ENCODE results near the gene ANKRD1. TPM values are rescaled to one million over a fixed set of nuclear protein-coding genes. Genes with fewer than 3 reads are reported as not detected.
A peak's percentile ranks its signal among the peaks of the same experiment; 100 is the strongest.

ANKRD1 gene
- total RNA-seq, 1 experiment from 2014 or later, result 0.11 TPM

GRCh38 chr10:90911133-90912051 is 9.5 kb downstream of the ANKRD1 start:
- H2AK5ac ChIP-seq (ENCODE audit: insufficient read length, low read length), result no peak overlapping the region
- H3K79me2 ChIP-seq (ENCODE audit: insufficient read depth, low read length), result no peaks in the 10 kb centered on the region
- peaks cover 0 to 6% (median 0%) of the 10 kb centered on the region in 3 experiments; a peak in 3 of 7 replicates for H3K36me3 Mint-ChIP-seq (ENCODE audit: insufficient read depth in 1 of 3, low read depth in 3 of 3)
- H3K9me3 ChIP-seq (ENCODE audit: control insufficient read depth, low read depth, low read length), result no peaks in the 10 kb centered on the region
- no peak overlapping the region for H3K4me3 Mint-ChIP-seq
- H3K27me3 ChIP-seq (ENCODE audit: insufficient read depth, low read length), result peaks cover 20% of the 10 kb centered on the region; the same call in 1 of the 2 replicates
- H4K91ac ChIP-seq (ENCODE audit: insufficient read length, low read depth, low read length), result no peak overlapping the region
- no peaks in the 10 kb centered on the region for H3K79me1 ChIP-seq (ENCODE audit: insufficient read depth, low read depth, low read length, poor library complexity, severe bottlenecking)
- peak; percentile 67 for DNase-seq
- no peak overlapping the region for H2BK120ac ChIP-seq (ENCODE audit: low read depth, low read length, poor library complexity, severe bottlenecking)
- peaks cover 63% of the 10 kb centered on the region for H3K27me3 Mint-ChIP-seq (ENCODE audit: low read depth)
- H2AFZ ChIP-seq (ENCODE audit: low read length), result no peak overlapping the region
- H3K27ac ChIP-seq (ENCODE audit: insufficient read length, low read depth, low read length), result no peak overlapping the region
- no peak overlapping the region for H3K4ac ChIP-seq (ENCODE audit: low read depth, low read length)
- no peak overlapping the region for H3T11ph ChIP-seq (ENCODE audit: low read length)
- H3K23ac ChIP-seq (ENCODE audit: insufficient read length, low read depth, low read length), result no peak overlapping the region
- H4K8ac ChIP-seq (replicated peaks; ENCODE audit: insufficient read length, low read depth, low read length), result no peak overlapping the region
- H3K56ac ChIP-seq (ENCODE audit: insufficient read length, low read depth, low read length), result no peak overlapping the region
- H4K20me1 ChIP-seq (ENCODE audit: control insufficient read depth, insufficient read depth, insufficient read length), result no peaks in the 10 kb centered on the region
- no peak overlapping the region for H3K18ac ChIP-seq (ENCODE audit: insufficient read length, low read depth, low read length)
- no peak overlapping the region for H3K4me2 ChIP-seq (ENCODE audit: insufficient read depth, insufficient read length, low read length)
- TF ChIP-seq, protein P1, sequence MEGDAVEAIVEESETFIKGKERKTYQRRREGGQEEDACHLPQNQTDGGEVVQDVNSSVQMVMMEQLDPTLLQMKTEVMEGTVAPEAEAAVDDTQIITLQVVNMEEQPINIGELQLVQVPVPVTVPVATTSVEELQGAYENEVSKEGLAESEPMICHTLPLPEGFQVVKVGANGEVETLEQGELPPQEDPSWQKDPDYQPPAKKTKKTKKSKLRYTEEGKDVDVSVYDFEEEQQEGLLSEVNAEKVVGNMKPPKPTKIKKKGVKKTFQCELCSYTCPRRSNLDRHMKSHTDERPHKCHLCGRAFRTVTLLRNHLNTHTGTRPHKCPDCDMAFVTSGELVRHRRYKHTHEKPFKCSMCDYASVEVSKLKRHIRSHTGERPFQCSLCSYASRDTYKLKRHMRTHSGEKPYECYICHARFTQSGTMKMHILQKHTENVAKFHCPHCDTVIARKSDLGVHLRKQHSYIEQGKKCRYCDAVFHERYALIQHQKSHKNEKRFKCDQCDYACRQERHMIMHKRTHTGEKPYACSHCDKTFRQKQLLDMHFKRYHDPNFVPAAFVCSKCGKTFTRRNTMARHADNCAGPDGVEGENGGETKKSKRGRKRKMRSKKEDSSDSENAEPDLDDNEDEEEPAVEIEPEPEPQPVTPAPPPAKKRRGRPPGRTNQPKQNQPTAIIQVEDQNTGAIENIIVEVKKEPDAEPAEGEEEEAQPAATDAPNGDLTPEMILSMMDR (conservative IDR thresholded peaks at IDR 0.05), result peak; percentile 89
- no peak overlapping the region for H2BK20ac ChIP-seq (ENCODE audit: low read depth, low read length, poor library complexity, severe bottlenecking)
- no peaks in the 10 kb centered on the region for H3K23me2 ChIP-seq (ENCODE audit: insufficient read length, low read depth, low read length, poor library complexity, severe bottlenecking)
- no peak overlapping the region for H3K9ac ChIP-seq (ENCODE audit: extremely low read depth, insufficient read length, low read length)
- H3K4me1 ChIP-seq (ENCODE audit: insufficient read depth, low read length), result no peaks in the 10 kb centered on the region
- peaks cover 11 to 16% of the 10 kb centered on the region in 2 experiments for H3K4me1 Mint-ChIP-seq
- no peak overlapping the region for H4K5ac ChIP-seq (ENCODE audit: insufficient read length, low read depth, low read length)
- H2BK15ac ChIP-seq (ENCODE audit: low read depth, low read length), result no peak overlapping the region
- no CpG with 5 or more reads among the region's 12 CpGs for WGBS (ENCODE audit: extremely low coverage, insufficient read length, low lambda C conversion rate)
- no peak overlapping the region for H3K27ac Mint-ChIP-seq
- no peak overlapping the region for H2BK12ac ChIP-seq (ENCODE audit: insufficient read length, low read depth, low read length)
- no peak overlapping the region for H2BK5ac ChIP-seq (ENCODE audit: insufficient read length, low read length)
- H3K14ac ChIP-seq (ENCODE audit: insufficient read depth, low read length), result no peak overlapping the region
- peaks cover 0 to 5% of the 10 kb centered on the region in 2 experiments; a peak in 2 of 5 replicates for H3K9me3 Mint-ChIP-seq
